Gastrocnemius medialis (tissue), 4 donors: ENCODE measurements around the gene DPYD.

Experiments used
- CTCF ChIP-seq, 5 experiments: fragments of 450-650 bp in 3 of 5; fragments of 200-600 bp in 2 of 5; sonication (generic) in 2 of 5; IDR thresholded peaks in 4 of 5; conservative IDR thresholded peaks in 1 of 5; 1 replicate in 4 of 5; 2 replicates in 1 of 5; pipeline ENCODE4 v1.5.1; 2016 to 2019; ENCODE audit warnings: antibody characterized with exemption in 5 of 5, mild to moderate bottlenecking in 3 of 5, moderate library complexity in 3 of 5
- POLR2A ChIP-seq, 2 donors: fragments of 450-650 bp; IDR thresholded peaks; one replicate each; pipeline ENCODE4 v1.6.1; 2017; ENCODE audit warnings: antibody characterized with exemption in 2 of 2, mild to moderate bottlenecking in 2 of 2, moderate library complexity in 2 of 2

GRCh38 chr1:97385536-97386277, 535.1 kb downstream of the DPYD start:
- no peak for TF ChIP-seq CTCF (IDR thresholded peaks at IDR 0.05 in 4 of 5, conservative IDR thresholded peaks at IDR 0.05 in 1 of 5)
- no peak for TF ChIP-seq POLR2A (IDR thresholded peaks at IDR 0.05)
